Spleen (tissue), 11 donors: ENCODE results near the gene PTER. TPM values are rescaled to one million over a fixed set of nuclear protein-coding genes. Genes with fewer than 3 reads are reported as not detected.

Experiments
- DNase-seq: peaks from one replicate; pipeline ENCODE4 v3.0.0-alpha.2; 2020
- H3K27ac ChIP-seq, 8 donors: fragments of 200-600 bp; sonication (generic) in 7 of 8; 1 replicate in 4 of 8; 2 replicates in 4 of 8; pipeline versions ENCODE4 v1.5.0 to v1.8.0; 2016 to 2021; ENCODE audit warnings: inconsistent platforms in 4 of 8, mild to moderate bottlenecking in 4 of 8, moderate library complexity in 1 of 8
- H3K27me3 ChIP-seq, 7 donors: fragments of 200-600 bp; sonication (generic) in 6 of 7; replicated peaks in 1 of 7; 1 replicate in 4 of 7; 2 replicates in 3 of 7; pipeline versions ENCODE4 v1.5.0 to v1.8.0; 2016 to 2021; ENCODE audit warnings: inconsistent platforms in 3 of 7, mild to moderate bottlenecking in 1 of 7
- H3K36me3 ChIP-seq, 6 donors: fragments of 200-600 bp; sonication (generic) in 5 of 6; 1 replicate in 4 of 6; 2 replicates in 2 of 6; pipeline versions ENCODE4 v1.5.0 to v1.8.0; 2016 to 2021; ENCODE audit warnings: inconsistent platforms in 2 of 6
- H3K4me1 ChIP-seq, 6 donors: fragments of 200-600 bp; sonication (generic) in 5 of 6; 1 replicate in 3 of 6; 2 replicates in 3 of 6; pipeline versions ENCODE4 v1.5.0 to v1.8.0; 2016 to 2021; ENCODE audit warnings: inconsistent platforms in 3 of 6
- H3K4me3 ChIP-seq, 8 donors: fragments of 200-600 bp; sonication (generic) in 7 of 8; 1 replicate in 4 of 8; 2 replicates in 4 of 8; pipeline versions ENCODE4 v1.5.0 to v1.8.0; 2016 to 2021; ENCODE audit warnings: inconsistent platforms in 4 of 8, mild to moderate bottlenecking in 4 of 8, moderate library complexity in 2 of 8
- H3K9me3 ChIP-seq, 8 donors: fragments of 200-600 bp; sonication (generic) in 7 of 8; 1 replicate in 4 of 8; 2 replicates in 4 of 8; pipeline versions ENCODE4 v1.5.0 to v1.8.0; 2016 to 2021; ENCODE audit warnings: inconsistent platforms in 4 of 8
- POLR2A ChIP-seq, 3 donors: fragments of 450-650 bp; IDR thresholded peaks; one replicate each; pipeline ENCODE4 v1.5.1; 2017; ENCODE audit warnings: antibody characterized with exemption in 3 of 3, mild to moderate bottlenecking in 1 of 3
- POLR2AphosphoS5 ChIP-seq, 3 donors: sonication (generic); formaldehyde crosslinking; IDR thresholded peaks; one replicate each; pipeline ENCODE4 v1.5.1; 2017; ENCODE audit warnings: antibody characterized with exemption in 3 of 3
- WGBS, 5 donors: extraction: QIAGEN DNeasy Blood & Tissue Kit in 3 of 5; methylation state at CpG; one replicate each; pipeline versions ENCODE4 v1.1.5 to v1.1.7; 2013 to 2018; 5-methylcytosine and 5-hydroxymethylcytosine counted together
- intact Hi-C: fragments of 100-400 bp; cut with DNase I; formaldehyde crosslinking; loops from one replicate; pipeline ENCODE4 v1.15.0; 2023; ENCODE audit warnings: low total_unique reads
- polyA plus RNA-seq, 3 donors: library from polyadenylated mRNA; stranded (reverse); fragments of 200-250 nt; gene quantifications; one replicate each; pipeline ENCODE4 v1.2.1, GENCODE V29; 2013
- total RNA-seq, 7 donors: library from RNA; depleted of rRNA in 3 of 7; stranded (reverse); fragments of >200 nt in 3 of 7; fragmentation: NEBNext Ultra II Directional in 4 of 7; extraction: Animal tissue kit (Norgen Biotek cat#: 25700) in 4 of 7; gene quantifications; one replicate each; pipeline versions ENCODE4 v1.1.0 to v1.2.1, GENCODE V29; 2016 to 2021
- TF ChIP-seq, protein P1 (sequence below), 11 experiments: fragments of 200-600 bp in 7 of 11; fragments of 450-650 bp in 4 of 11; sonication (generic) in 4 of 11; IDR thresholded peaks in 8 of 11; conservative IDR thresholded peaks in 3 of 11; 1 replicate in 7 of 11; 2 replicates in 4 of 11; pipeline versions ENCODE4 v1.4.0 to v1.8.0; 2016 to 2021; ENCODE audit warnings: antibody characterized with exemption in 11 of 11, inconsistent platforms in 4 of 11, mild to moderate bottlenecking in 1 of 11
- donor health status: healthy with polysubstance abuse.
- donor health status: DM: no; HTN: no; CAD: no; lungs with moderate emphysema.
- donor health status: DM: no; HTN: no; CAD: no.
- donor health status: Bipolar disorder and iron deficiency.
- donor health status: healthy.
- donor health status: DM: no; HTN: no; CAD: no.
- donor health status: DM: yes; HTN: yes; CAD: no.

The PTER gene
- total and polyA plus RNA-seq, 10 donors: 5.2 to 29.3 (median 19.1) TPM

DNA sequence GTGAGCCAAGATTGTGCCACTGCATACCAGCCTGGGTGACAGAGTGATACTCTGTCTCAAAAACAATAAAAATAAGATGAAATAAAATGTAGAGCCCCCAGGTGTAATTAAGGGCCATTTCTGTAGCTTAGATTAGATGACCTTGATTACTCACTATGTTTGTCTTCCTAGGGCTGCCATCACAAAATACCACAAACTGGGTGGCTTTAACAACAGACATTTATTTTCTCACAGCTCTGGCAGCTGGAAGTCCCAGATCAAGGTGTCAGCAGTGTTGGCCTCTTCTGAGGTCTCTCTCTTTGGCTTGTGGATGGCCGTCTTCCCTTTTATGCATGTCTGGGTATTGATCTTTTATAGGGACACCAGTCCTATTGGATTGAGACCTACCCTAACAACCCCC, 6.1 kb downstream of the PTER start:
- TF ChIP-seq, protein P1, sequence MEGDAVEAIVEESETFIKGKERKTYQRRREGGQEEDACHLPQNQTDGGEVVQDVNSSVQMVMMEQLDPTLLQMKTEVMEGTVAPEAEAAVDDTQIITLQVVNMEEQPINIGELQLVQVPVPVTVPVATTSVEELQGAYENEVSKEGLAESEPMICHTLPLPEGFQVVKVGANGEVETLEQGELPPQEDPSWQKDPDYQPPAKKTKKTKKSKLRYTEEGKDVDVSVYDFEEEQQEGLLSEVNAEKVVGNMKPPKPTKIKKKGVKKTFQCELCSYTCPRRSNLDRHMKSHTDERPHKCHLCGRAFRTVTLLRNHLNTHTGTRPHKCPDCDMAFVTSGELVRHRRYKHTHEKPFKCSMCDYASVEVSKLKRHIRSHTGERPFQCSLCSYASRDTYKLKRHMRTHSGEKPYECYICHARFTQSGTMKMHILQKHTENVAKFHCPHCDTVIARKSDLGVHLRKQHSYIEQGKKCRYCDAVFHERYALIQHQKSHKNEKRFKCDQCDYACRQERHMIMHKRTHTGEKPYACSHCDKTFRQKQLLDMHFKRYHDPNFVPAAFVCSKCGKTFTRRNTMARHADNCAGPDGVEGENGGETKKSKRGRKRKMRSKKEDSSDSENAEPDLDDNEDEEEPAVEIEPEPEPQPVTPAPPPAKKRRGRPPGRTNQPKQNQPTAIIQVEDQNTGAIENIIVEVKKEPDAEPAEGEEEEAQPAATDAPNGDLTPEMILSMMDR (IDR thresholded peaks at IDR 0.05 in 8 of 11, conservative IDR thresholded peaks at IDR 0.05 in 3 of 11): no peak
- no peak for TF ChIP-seq POLR2A (IDR thresholded peaks at IDR 0.05)
- intact Hi-C loops: no loop called here
- no peak overlapping the region for H3K4me3 ChIP-seq
- H3K36me3 ChIP-seq: peaks cover 0 to 66% (median 0%) of the 10 kb centered on the region in 6 donors
- no peaks in the 10 kb centered on the region for H3K9me3 ChIP-seq
- DNase-seq: no peak
- WGBS, 5 donors: 89 to 100% (median 96%) methylated on average over 1 of the region's 1 CpG
- H3K27ac ChIP-seq: no peak overlapping the region
- peaks cover 9 to 44% (median 35%) of the 10 kb centered on the region in 6 donors for H3K4me1 ChIP-seq
- H3K27me3 ChIP-seq: no peaks in the 10 kb centered on the region

DNA sequence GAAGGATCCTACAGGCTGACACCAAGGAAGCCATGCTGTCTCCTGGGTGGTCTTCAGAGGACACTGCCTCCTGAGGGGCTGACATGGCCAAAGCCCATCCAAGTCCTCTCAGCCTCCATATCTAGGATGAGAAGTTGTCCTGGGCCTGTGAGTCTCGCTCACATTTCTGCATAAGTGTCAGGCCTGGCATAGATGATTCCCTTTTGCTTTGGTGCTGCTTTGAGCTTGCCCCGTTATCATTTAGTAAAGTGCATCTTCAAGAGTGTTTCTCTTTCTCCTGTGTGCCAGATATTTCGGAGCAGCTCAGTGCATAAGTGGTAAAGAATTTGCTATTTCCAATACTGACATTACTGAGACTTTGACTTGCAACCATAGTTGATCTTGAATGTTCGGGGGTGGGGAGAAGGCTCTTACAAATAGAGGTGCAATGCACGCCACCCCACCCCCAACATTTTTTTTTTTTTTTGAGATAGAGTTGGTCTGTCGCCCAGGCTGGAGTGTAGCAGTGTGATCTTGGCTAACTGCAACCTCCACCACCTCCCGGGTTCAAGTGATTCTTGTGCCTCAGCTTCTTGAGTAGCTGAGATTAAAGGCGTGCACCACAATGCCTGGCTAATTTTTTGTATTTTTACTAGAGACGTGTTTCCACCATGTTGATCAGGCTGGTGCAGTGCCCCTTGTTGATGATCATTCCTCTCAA, 9.1 kb downstream of the PTER start:
- DNase-seq: no peak
- Histone ChIP-seq H3K4me3 (no peak overlapping the region), H3K27ac (no peak overlapping the region), H3K36me3 (peaks cover 0 to 77% (median 0%) of the 10 kb centered on the region in 6 donors), H3K4me1 (peaks cover 0 to 13% (median 8%) of the 10 kb centered on the region in 6 donors), H3K9me3 (no peaks in the 10 kb centered on the region), H3K27me3 (no peaks in the 10 kb centered on the region)
- WGBS, 5 donors: 93 to 97% (median 95%) methylated on average over 9 of the region's 9 CpGs
- intact Hi-C loops: no loop called here
- TF ChIP-seq POLR2AphosphoS5 (IDR thresholded peaks at IDR 0.05) (no peak), POLR2A (IDR thresholded peaks at IDR 0.05) (no peak)
- TF ChIP-seq, protein P1 (IDR thresholded peaks at IDR 0.05 in 8 of 11, conservative IDR thresholded peaks at IDR 0.05 in 3 of 11): no peak

DNA sequence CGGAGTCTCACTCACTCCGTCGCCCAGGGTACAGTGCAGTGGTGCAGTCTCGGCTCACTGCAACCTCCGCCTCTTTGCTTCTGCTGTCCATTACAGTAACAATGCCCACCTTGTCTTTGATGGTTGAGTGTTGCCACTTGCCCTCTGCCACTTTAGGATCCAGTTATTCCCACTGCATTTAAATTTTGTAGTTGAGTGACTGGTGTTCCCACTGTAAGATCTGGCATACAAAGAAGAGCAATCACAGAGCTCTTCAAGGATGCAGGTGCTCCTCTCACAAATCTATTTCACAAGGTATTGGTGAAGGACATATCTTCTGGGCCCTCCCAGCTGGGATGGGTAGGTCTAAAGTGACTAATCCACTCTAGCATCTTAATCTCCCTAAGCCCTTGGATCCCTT, 12.6 kb downstream of the PTER start:
- intact Hi-C loops: no loop called here

More for the DNA sequence above, 12.6 kb downstream of the PTER start:
- Histone ChIP-seq H3K27me3 (no peaks in the 10 kb centered on the region), H3K4me1 (no peaks in the 10 kb centered on the region), H3K9me3 (no peaks in the 10 kb centered on the region), H3K36me3 (peaks cover 0 to 58% (median 0%) of the 10 kb centered on the region in 6 donors), H3K27ac (no peak overlapping the region), H3K4me3 (no peak overlapping the region)
- DNase-seq: no peak
- TF ChIP-seq POLR2AphosphoS5 (IDR thresholded peaks at IDR 0.05): no peak
- TF ChIP-seq, protein P1 (IDR thresholded peaks at IDR 0.05 in 8 of 11, conservative IDR thresholded peaks at IDR 0.05 in 3 of 11): no peak
- no peak for TF ChIP-seq POLR2A (IDR thresholded peaks at IDR 0.05)
- 96 to 99% (median 97%) methylated on average over 5 of the region's 5 CpGs for WGBS, 5 donors
